T-helper 22 cell (primary cell): ENCODE measurements around the gene TMEM239.
"Not testable (repeated sequence)": the region's sequence is repeated elsewhere in the genome, so short reads cannot be mapped to it uniquely, and the experiment has no call there.

Experiments used
- DNase-seq: peaks from one replicate; pipeline ENCODE4 v3.0.0-alpha.2; 2020; ENCODE audit warnings: low read depth

The TMEM239 gene

GRCh38 chr20:2820896-2821869, 5.0 kb downstream of the TMEM239 start:
- no peak for DNase-seq

DNA sequence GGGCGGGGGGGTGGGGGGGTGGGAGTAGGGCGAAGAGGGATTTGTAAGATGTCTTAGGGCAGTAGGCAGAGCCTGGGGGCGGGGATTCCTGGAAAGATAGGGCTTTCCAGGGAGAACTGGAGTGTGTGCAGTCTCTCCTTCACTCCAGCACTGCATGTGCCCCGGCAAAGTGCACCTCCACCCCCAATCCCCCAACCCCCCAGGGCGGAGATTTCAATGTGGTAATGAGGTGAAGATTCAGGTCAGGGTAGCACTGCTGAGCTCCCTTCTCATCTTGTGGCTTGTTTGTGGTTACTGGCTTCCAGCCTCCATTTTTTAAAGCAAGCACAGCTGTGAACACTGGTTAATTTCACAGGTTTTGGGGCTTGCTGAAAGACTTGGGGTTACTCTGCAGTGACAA, 5.9 kb downstream of the TMEM239 start:
- peak; percentile 23 for DNase-seq

DNA sequence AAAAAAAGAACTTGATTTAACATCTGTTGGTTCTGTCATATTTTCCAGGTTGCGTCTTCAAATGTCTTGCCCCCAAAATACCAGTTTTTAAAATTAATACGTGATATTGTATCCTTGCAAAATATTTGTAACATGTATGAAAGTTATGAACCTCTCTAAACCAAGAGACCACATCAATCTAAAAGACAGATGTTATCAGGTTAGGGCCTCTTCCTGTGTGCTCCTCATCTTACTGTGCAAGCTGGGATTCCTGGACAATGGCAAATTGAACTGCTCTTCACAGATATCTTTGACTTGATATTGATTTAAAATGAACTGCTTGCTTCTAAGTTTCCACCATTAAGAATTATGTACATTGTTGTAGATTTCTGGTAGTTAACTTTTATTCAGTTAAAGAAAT, 9.6 kb downstream of the TMEM239 start:
- DNase-seq, result no peak

- no peak for DNase-seq
Measured at GRCh38 chr20:2826655-2827054, 10.5 kb downstream of the TMEM239 start.

DNA sequence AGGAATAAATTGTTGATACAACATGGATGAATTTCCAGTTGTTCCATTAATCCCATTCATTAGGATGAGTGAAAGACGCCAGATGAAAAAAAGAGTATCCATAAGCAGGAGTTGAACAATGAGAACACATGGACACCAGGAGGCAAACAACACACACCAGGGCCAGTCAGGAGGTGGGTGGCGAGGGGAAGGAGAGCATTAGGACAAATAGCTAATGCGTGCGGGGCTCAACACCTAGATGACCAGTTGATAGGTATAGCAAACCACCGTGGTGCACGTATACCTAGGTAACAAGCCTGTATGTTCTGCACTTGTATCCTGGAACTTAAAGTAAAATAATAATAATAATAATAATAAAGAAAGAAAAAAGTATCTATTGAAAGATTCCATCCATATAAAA, 13.2 kb downstream of the TMEM239 start:
- no peak for DNase-seq

DNA sequence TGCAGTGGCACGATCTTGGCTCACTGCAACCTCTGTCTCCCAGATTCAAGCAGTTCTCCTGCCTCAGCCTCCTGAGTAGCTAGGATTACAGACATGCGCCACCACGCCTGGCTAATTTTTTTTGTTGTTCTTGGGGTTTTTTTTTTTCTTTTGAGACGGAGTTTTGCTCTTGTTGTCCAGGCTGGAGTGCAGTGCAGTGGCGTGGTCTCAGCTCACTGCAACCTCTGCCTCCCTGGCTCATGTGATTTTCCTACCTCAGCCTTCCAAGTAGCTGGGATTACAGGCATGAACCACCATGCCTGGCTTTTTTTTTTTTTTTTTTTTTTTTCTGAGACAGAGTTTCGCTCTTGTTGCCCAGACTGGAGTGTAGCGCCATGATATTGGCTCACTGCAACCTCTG, 15.0 kb downstream of the TMEM239 start:
- not testable (repeated sequence) for DNase-seq

GRCh38 chr20:2833761-2834160, 17.6 kb downstream of the TMEM239 start:
- DNase-seq, result no peak

GRCh38 chr20:2834401-2835110, 18.4 kb downstream of the TMEM239 start:
- DNase-seq, result no peak

DNA sequence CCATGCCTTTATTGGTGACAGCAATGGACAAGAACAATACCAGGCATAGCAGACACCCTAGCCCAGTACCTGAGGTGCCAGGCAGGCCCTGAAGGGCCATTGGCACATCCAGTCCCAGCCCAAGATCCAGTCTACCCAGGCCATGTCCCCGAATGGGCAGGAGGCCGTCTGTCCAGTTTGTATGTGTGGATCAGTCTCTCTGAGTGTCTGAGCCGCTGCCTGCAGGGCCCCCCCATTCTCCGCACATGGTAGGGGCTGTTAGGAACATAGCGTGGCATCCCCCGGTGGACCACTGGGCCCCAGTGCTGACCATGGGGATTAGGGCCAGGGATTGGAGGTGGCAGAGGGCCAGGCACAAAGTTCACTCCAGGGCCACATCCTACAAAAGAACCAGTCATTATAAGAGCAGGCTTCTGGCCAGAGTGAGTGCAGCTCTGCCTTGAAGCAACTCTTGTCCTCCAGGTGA, 19.2 kb downstream of the TMEM239 start:
- no peak for DNase-seq

- DNase-seq, result no peak
Measured at GRCh38 chr20:2836035-2836434, 19.9 kb downstream of the TMEM239 start.

GRCh38 chr20:2837221-2837960, 21.2 kb downstream of the TMEM239 start:
- DNase-seq, result no peak

DNA sequence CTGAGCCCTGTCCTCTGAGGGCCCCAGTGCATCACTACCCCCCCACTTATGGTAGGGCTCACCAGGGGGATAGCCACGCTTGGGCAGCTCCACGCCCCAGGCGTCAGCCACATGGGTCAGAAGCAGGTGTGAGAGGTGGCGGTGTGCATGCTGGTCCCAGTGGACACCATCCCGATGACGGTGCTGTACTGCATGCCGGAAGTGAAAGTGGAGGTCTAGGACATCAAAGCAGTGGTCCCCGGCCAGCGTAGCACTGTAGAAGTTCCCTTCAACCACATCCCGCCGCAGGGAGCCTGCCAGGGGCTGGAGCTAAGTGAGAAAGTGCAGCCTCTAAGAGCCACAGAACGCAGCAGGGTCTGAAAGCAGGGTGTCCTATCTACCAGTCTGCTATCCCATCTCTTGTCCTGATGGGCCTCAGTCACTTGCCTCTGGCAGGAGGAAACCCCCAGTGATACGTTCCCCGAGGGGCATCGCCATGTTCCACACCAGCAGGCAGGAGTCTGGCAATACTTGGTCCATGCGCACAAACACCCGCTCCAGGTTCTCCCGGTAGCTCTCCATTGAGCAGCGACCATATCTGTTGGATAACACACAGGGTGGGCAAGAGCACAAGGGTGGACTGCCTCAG, 22.1 kb downstream of the TMEM239 start:
- DNase-seq, result no peak

DNA sequence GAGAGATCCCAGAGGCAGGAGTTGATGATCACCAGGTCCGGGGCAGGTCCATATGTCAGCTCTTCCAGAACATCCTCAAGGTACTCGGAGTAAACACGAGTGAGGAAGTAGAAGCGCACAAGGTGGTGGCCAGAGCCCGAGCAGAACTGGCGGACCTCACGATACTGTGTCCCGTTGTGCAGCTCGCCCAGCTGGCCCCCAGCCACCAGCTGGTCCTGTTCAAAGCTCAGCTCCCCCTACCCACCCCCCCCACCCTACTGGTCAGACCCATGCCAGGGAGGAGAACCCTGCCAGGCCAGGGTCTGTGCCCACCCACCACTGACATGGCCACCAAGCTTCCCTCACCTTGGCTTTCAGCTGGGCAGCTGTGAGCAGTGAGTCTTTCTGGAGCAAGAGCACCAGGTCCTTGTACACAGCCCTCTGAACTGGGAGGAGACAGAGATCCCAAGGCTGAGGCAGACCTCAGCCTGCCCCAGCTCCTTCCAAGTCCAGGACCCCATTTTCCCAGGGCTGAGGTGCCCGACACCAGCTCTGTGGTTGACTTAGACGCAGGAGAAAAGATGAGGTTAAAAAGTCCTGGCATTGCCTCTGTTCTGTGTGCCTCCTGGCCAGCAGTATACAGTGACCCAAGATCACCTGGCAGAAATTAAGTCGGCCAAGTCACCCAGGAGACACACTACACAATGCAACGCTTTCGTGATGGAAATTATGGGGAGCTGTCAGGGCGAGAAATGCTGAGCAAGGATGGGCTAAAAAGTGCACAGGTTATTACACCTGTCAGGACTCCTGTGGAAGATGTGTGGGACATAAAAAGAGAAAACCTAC, 22.9 kb downstream of the TMEM239 start:
- DNase-seq, result no peak

DNA sequence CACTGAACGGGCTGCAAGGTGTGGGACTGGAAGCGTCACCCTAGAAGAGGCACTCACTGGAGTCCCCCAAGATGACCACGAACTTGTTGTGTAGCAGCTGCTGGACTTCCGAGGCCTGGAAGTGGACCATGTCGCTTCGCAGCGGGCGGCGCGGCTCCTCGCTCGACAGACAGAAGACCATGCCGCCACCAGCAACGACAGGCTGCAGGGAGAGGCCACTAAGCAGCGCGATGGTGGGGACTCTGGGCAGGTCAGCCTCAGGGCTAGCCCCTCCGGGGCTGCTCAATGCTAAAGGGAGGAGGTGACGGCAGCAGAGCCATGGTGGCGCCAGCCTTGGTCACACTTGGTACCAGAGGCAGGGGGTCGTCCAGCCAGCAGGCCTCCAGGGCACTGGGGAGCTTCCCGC, 23.6 kb downstream of the TMEM239 start:
- no peak for DNase-seq

- peak; percentile 81 for DNase-seq
Measured at GRCh38 chr20:2840138-2840966, 24.2 kb downstream of the TMEM239 start, which contains the start of the genes PCED1A and VPS16. TSS of gene PCED1A (minus strand) at chr20:2840655. CDS start at chr20:2839912, 743 bp downstream. TSS of gene VPS16 (plus strand) at chr20:2840745. CDS start at chr20:2840775, 30 bp downstream.

DNA sequence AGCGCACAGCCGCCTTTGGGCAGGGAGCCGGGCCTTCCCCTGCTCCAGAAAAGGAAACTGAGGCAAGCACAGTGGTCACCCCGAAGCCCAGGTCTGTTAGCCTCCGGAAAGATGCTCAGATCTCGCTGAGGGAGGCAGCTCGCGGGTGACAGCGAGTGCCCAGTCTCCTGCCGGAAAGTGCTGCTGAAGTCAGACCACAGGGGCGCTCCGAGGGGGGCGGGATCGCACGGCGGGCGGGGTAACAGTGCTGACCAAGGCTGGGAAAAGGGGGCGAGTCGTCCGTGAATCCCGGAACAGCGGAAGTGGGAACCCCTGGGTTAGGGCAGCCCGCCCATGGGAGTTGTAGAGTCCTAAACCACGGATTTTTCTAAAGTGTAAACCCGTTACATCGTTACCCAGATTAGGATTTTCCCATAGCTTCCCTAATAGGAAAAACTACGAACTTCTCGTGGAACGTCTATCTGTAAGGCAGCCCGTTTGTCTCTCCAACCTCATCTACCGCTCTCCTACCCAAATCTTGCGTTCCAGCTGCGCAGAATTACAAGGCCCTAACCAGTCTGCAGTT, 24.9 kb downstream of the TMEM239 start:
- DNase-seq, result peak; percentile 19

GRCh38 chr20:2845607-2846006, 29.4 kb downstream of the TMEM239 start:
- DNase-seq, result no peak

GRCh38 chr20:2846698-2847097, 30.5 kb downstream of the TMEM239 start:
- DNase-seq, result no peak

DNA sequence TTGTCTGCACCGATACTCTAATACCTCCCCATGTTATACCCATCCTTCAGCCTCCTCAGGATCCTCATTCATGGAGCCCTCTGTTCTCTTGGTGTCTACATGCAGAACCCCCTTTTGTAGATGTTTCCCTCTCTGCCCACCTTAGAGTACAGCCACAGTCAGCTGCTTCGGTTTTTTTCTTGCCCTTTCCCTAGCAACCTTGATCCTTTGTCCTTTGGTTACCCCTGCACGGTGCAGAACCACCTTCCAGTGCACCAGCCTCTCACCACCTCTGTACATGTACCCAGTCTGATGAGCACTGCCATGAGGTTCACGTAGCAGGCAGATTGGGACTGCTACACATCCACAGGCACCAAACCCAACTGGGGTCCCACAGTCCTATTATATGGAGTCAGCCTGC, 31.6 kb downstream of the TMEM239 start:
- no peak for DNase-seq

DNA sequence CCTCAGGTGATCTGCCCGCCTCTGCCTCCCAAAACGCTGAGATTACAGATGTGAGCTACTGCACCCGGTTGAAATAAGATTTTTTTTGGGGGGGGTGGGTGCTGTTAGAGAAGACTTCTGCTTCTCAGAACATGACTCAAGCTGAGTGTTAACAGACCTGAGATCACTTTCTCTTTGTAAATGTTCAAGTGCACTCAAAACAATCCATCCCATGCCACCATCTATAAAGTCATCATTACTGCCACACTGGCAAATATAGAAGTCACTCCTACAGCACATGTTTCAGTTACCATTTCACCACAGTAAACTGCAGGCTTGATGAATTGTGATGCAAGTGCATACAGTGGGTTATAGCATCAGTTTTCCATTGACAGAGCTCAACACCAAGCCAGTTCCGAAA, 33.4 kb downstream of the TMEM239 start:
- no peak for DNase-seq
